Common myeloid progenitor, CD34-positive (primary cell): ENCODE results near the gene TADA2B.
A peak's percentile ranks its signal among the peaks of the same experiment; 100 is the strongest.

Source experiments
- CTCF ChIA-PET: fragments of 350-600 bp; sonication (Branson Sonifier 250); formaldehyde crosslinking; loops from one replicate; lab custom pipeline; 2021; ENCODE audit warnings: antibody characterized with exemption; lab: Charles Lee
- POLR2A ChIA-PET: fragments of 350-600 bp; sonication (Branson Sonifier 250); formaldehyde crosslinking; loops from one replicate; lab custom pipeline; 2021; ENCODE audit warnings: antibody characterized with exemption; lab: Charles Lee
- DNase-seq, 3 donors: peaks; one replicate each; pipeline versions ENCODE4 v3.0.0 to v3.0.0-alpha.2; 2013
- H3K27ac ChIP-seq, 2 experiments: 1 replicate in 1 of 2; 2 replicates in 1 of 2; pipeline ENCODE4 v1.7.0; 2013; ENCODE audit warnings: inconsistent platforms in 2 of 2, low read length in 2 of 2, mild to moderate bottlenecking in 2 of 2, low read depth in 1 of 2, moderate library complexity in 1 of 2; ENCODE audit not compliant: severe bottlenecking in 2 of 2, insufficient read depth in 1 of 2, poor library complexity in 1 of 2
- H3K27me3 ChIP-seq, 5 experiments: replicated peaks in 2 of 5; 1 replicate in 3 of 5; 2 replicates in 2 of 5; pipeline versions ENCODE4 v1.6.1 to v1.7.0; 2013; ENCODE audit warnings: low read length in 4 of 5, mild to moderate bottlenecking in 2 of 5, moderate library complexity in 2 of 5, inconsistent platforms in 1 of 5; ENCODE audit not compliant: insufficient read depth in 5 of 5, control insufficient read depth in 4 of 5
- H3K36me3 ChIP-seq, 4 experiments: 1 replicate in 2 of 4; 2 replicates in 2 of 4; pipeline versions ENCODE4 v1.6.1 to v1.7.0; 2013; ENCODE audit warnings: low read length in 3 of 4, control low read depth in 1 of 4, mild to moderate bottlenecking in 1 of 4; ENCODE audit not compliant: control insufficient read depth in 4 of 4, insufficient read depth in 4 of 4
- H3K4me1 ChIP-seq, 4 experiments: 1 replicate in 3 of 4; 2 replicates in 1 of 4; pipeline versions ENCODE4 v1.6.1 to v1.7.1; 2013; ENCODE audit warnings: low read length in 3 of 4, mild to moderate bottlenecking in 3 of 4, control low read depth in 1 of 4, inconsistent platforms in 1 of 4, moderate library complexity in 1 of 4; ENCODE audit not compliant: control insufficient read depth in 4 of 4, insufficient read depth in 4 of 4; ENCODE audit errors: control extremely low read depth in 1 of 4
- H3K4me3 ChIP-seq, 7 experiments: 1 replicate in 4 of 7; 2 replicates in 3 of 7; pipeline versions ENCODE4 v1.5.1 to v1.7.0; 2013; ENCODE audit warnings: mild to moderate bottlenecking in 7 of 7, low read length in 6 of 7, moderate library complexity in 6 of 7, inconsistent platforms in 2 of 7, low read depth in 2 of 7, control low read depth in 1 of 7; ENCODE audit not compliant: insufficient read depth in 4 of 7, control insufficient read depth in 1 of 7; ENCODE audit errors: extremely low read depth in 1 of 7
- H3K9me3 ChIP-seq, 5 experiments: 1 replicate in 4 of 5; 2 replicates in 1 of 5; pipeline versions ENCODE4 v1.6.1 to v1.7.1; 2013; ENCODE audit warnings: low read length in 4 of 5, mild to moderate bottlenecking in 2 of 5, inconsistent platforms in 1 of 5, low read depth in 1 of 5, moderate library complexity in 1 of 5; ENCODE audit not compliant: control insufficient read depth in 4 of 5, insufficient read depth in 2 of 5; ENCODE audit errors: control extremely low read depth in 1 of 5
- WGBS: methylation state at CpG from one replicate; pipeline ENCODE4 v1.1.5; 2013; ENCODE audit not compliant: insufficient coverage; 5-methylcytosine and 5-hydroxymethylcytosine counted together

The TADA2B gene

GRCh38 chr4:7068883-7069282, 25.7 kb downstream of the TADA2B start:
- ChIA-PET POLR2A (no interaction called here), CTCF (interaction anchor here (0.9 to 9.2 kb wide), 9 partner anchors 13 to 449 kb away, joined by 3 to 113 read pairs (median 5); partner anchors contain the start of gene TADA2B)
- Histone ChIP-seq H3K9me3 (no peaks in the 10 kb centered on the region), H3K4me3 (peak overlapping the region in 6 of 7 experiments; percentile 65 to 86 (median 80)), H3K27me3 (peaks cover 0 to 47% (median 10%) of the 10 kb centered on the region in 5 experiments), H3K27ac (peak overlapping the region in 1 of 2 experiments; percentile 57), H3K4me1 (peaks cover 8 to 31% (median 28%) of the 10 kb centered on the region in 4 experiments), H3K36me3 (peaks cover 1 to 6% (median 5%) of the 10 kb centered on the region in 4 experiments)
- no peak for DNase-seq
- 2% methylated on average over 17 of the region's 20 CpGs for WGBS

DNA sequence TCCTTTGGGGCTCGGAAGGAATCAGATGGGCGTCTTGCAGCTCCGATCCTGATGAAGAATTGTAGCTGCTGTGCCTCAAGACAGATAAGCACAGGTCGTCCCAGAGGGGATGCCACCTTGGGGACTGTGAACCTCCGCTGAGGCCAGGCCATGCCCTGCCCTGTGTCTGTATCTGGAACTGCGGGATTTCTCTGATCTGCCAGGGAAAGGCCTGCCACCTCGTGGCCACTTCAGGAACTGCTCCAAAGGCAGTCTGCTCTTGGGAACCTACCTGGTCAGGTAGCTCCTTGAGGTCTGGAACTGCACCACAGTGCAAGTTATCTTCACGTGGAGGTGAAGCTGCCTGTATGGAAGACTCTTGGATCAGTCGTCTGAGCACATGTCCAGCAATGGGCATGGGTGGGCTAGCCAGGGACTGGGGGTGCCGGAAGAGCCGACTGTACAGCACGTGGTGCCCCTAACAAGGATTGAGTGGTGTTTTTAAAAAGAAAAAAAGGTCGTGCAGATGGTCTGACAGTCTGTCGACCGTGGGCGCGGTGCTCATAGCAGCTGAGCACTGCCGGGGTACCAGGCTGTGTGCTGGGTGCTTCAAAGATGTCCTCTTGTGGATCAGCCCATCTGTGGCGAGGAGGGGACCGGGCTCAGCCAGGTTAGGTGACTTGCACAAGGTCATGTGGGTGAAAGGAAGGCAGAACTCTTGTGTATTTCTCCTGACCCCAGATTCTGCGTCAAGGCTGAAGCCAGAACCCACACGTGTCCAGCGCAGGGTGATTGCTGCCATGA, 27.7 kb downstream of the TADA2B start:
- H3K9me3 ChIP-seq, result no peaks in the 10 kb centered on the region
- H3K27me3 ChIP-seq, result peaks cover 0 to 59% (median 10%) of the 10 kb centered on the region in 5 experiments
- no peak overlapping the region for H3K4me3 ChIP-seq
- WGBS, result 36% methylated on average over 23 of the region's 23 CpGs
- DNase-seq, result peak; percentile 80 to 86 (median 83)
- peaks cover 8 to 28% (median 26%) of the 10 kb centered on the region in 4 experiments for H3K4me1 ChIP-seq
- ChIA-PET POLR2A (no interaction called here), CTCF (interaction anchor here (0.6 to 9.2 kb wide), 17 partner anchors 9 to 1160 kb away, joined by 3 to 113 read pairs (median 4); partner anchors contain the start of gene TADA2B)
- H3K36me3 ChIP-seq, result no peaks in the 10 kb centered on the region
- no peak overlapping the region for H3K27ac ChIP-seq

DNA sequence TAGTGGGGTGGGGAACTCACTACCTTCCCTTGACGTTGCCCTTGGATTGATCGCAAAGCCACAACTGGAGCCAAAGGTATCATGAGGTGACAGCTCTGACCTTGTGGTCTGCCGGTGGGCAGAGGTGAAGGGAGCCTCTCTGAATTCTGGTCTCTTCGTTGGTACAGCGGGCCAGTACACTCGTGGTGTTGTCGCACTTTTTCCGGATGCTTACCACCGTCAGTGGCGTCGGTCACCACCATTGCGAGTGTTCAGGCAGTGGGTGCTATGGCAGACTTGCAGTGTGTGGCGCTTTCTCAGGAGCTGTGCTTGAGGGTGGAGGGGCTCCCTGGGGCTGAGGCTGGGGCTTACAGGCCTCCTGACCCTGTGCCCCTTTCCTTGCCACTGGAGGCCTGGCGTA, 29.9 kb downstream of the TADA2B start:
- POLR2A ChIA-PET, result no interaction called here
- CTCF ChIA-PET, result interaction anchor here (1.0 to 9.2 kb wide), 7 partner anchors 9 to 216 kb away, joined by 3 to 70 read pairs (median 4); no protein-coding TSS in a partner anchor
- H3K4me1 ChIP-seq, result peaks cover 3 to 13% (median 10%) of the 10 kb centered on the region in 4 experiments
- peaks cover 0 to 66% (median 11%) of the 10 kb centered on the region in 5 experiments for H3K27me3 ChIP-seq
- H3K27ac ChIP-seq, result no peak overlapping the region
- no peaks in the 10 kb centered on the region for H3K9me3 ChIP-seq
- no peak for DNase-seq
- H3K4me3 ChIP-seq, result no peak overlapping the region
- 91% methylated on average over 14 of the region's 14 CpGs for WGBS
- H3K36me3 ChIP-seq, result no peaks in the 10 kb centered on the region

- peak; percentile 34 to 57 (median 43) for DNase-seq
- H3K4me1 ChIP-seq, result peaks cover 3 to 9% (median 5%) of the 10 kb centered on the region in 4 experiments
- ChIA-PET CTCF (interaction anchor here (1.0 to 9.2 kb wide), 5 partner anchors 8 to 217 kb away, joined by 3 to 70 read pairs (median 4); no protein-coding TSS in a partner anchor), POLR2A (no interaction called here)
- H3K4me3 ChIP-seq, result no peak overlapping the region
- 75% methylated on average over 18 of the region's 18 CpGs for WGBS
- no peaks in the 10 kb centered on the region for H3K36me3 ChIP-seq
- H3K9me3 ChIP-seq, result no peaks in the 10 kb centered on the region
- peaks cover 0 to 65% (median 11%) of the 10 kb centered on the region in 5 experiments for H3K27me3 ChIP-seq
- H3K27ac ChIP-seq, result no peak overlapping the region
Observed at GRCh38 chr4:7073526-7074390, 30.6 kb downstream of the TADA2B start.

DNA sequence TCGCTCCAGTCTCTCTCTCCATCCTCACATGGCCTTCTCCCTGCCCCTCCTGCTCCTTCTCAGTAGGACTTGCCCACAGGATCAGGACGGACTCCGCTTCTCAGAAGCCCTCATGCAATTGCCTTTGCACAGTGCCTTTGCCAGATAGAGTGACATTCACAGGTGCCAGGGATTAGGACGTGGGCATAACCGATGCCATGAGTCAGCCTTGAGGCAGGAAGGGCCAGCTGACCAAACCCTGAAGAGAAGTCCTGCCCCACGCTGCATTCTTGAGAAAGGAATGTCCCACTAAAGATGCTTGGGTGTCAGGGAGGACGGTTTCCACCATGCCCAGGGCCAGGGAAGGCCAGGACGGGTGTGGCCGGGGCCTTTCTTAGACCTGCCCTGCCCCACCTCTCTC, 31.3 kb downstream of the TADA2B start:
- 79% methylated on average over 9 of the region's 9 CpGs for WGBS
- Histone ChIP-seq H3K9me3 (no peaks in the 10 kb centered on the region), H3K36me3 (no peaks in the 10 kb centered on the region), H3K4me3 (no peak overlapping the region), H3K4me1 (peaks cover 0 to 4% (median under 1%) of the 10 kb centered on the region in 4 experiments), H3K27ac (no peak overlapping the region), H3K27me3 (peaks cover 0 to 58% (median 8%) of the 10 kb centered on the region in 5 experiments)
- CTCF ChIA-PET, result interaction anchor here (0.9 kb wide), 1 partner anchor 36 kb away, joined by 3 read pairs; no protein-coding TSS in a partner anchor
- DNase-seq, result no peak
- POLR2A ChIA-PET, result no interaction called here

GRCh38 chr4:7075962-7076695, 33.0 kb downstream of the TADA2B start:
- WGBS, result 82% methylated on average over 19 of the region's 25 CpGs
- POLR2A ChIA-PET, result no interaction called here

More at GRCh38 chr4:7075962-7076695, 33.0 kb downstream of the TADA2B start:
- no peak overlapping the region for H3K27ac ChIP-seq
- H3K36me3 ChIP-seq, result no peaks in the 10 kb centered on the region
- CTCF ChIA-PET, result interaction anchor here (11.6 kb wide), 1 partner anchor 7 kb away, joined by 70 read pairs; the partner anchor contains the start of gene GRPEL1
- peak in 2 of 3 donors; percentile 47 to 60 for DNase-seq
- peaks cover 0 to 55% (median 9%) of the 10 kb centered on the region in 5 experiments for H3K27me3 ChIP-seq
- H3K4me3 ChIP-seq, result no peak overlapping the region
- no peaks in the 10 kb centered on the region for H3K4me1 ChIP-seq
- no peaks in the 10 kb centered on the region for H3K9me3 ChIP-seq
